ENCODE data around the gene VPS37D.

The VPS37D gene

DNA sequence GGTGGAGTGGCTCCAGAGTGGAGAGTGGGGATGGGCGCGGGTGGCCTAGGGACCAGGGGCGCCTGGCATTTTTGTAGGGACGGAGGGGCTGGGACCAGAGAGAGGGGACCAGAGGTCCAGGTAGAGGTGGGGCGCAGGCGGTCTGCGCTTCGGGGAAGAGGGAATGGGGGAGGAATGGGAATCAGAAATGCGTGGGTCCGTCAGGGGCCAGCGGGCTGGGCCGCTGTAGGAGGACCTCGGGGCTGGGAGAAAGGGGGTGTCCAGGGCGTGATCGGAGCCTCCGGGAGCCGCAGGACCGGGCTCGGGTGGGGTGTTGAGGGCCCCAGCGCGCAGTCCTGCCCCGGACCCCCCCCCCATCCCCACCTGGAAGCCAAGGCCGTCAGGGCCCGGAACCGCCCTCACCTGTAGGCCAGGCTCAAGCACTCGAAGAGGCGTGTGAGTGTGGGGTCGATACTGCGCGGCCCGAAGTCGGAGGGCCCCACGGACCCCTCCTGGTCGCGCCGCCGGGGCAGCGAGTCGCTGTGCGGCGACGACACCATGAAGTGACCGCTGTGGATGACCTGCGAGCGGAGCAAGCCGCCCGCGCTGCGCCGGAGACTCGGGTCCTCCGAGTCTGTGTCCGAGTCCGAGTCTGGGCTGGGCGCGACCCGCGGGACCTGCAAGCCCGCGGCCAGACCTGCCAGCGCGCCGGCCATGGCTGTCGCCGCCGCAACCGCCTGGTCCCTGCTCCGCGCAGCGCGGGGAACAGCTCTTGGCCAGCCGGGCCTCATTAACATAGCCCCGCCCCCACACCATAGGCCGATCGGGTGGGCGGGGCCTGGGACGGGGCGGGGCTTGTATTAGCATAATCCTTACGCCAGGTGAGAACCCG lies 43.6 kb upstream of the VPS37D start, which contains the start of gene MLXIPL:
TSS of gene MLXIPL (minus strand) at position 725 of the 871 bp plus-strand sequence. CDS start at position 695, 30 bp downstream.
- H3K4me3 ChIP-seq (replicated peaks in 1 of 2; ENCODE audit: low read depth in 2 of 2, low read length in 2 of 2) = peak within 1 kb of the TSS; percentile 23 to 36
- TF ChIP-seq, protein P1, sequence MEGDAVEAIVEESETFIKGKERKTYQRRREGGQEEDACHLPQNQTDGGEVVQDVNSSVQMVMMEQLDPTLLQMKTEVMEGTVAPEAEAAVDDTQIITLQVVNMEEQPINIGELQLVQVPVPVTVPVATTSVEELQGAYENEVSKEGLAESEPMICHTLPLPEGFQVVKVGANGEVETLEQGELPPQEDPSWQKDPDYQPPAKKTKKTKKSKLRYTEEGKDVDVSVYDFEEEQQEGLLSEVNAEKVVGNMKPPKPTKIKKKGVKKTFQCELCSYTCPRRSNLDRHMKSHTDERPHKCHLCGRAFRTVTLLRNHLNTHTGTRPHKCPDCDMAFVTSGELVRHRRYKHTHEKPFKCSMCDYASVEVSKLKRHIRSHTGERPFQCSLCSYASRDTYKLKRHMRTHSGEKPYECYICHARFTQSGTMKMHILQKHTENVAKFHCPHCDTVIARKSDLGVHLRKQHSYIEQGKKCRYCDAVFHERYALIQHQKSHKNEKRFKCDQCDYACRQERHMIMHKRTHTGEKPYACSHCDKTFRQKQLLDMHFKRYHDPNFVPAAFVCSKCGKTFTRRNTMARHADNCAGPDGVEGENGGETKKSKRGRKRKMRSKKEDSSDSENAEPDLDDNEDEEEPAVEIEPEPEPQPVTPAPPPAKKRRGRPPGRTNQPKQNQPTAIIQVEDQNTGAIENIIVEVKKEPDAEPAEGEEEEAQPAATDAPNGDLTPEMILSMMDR (IDR thresholded peaks at IDR 0.05; ENCODE audit: low read depth, low read length) = no peak
- peak; percentile 42 to 46 for DNase-seq (ENCODE audit: low read depth in 2 of 2)

DNA sequence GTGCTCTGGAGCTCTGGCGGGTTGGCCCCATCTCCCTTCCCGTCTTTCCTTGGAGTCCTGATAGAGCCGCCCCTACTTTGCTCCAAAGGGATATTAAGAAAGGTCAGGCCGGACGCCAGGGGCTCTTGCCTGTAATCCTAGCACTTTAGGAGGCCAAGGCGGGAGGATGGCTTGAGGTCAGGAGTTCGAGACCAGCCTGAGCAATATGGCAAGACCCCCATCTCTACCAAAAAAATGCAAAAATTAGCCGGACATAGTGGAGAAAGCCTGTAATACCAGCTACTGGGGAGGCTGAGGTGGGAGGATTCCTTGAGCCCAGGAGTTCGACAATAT lies 43.0 kb upstream of the VPS37D start:
- TF ChIP-seq, protein P1 (IDR thresholded peaks at IDR 0.05; ENCODE audit: low read depth, low read length) = no peak
- H3K4me3 ChIP-seq (replicated peaks in 1 of 2; ENCODE audit: low read depth in 2 of 2, low read length in 2 of 2) = no peak overlapping the region
- no peak for DNase-seq (ENCODE audit: low read depth in 2 of 2)

DNA sequence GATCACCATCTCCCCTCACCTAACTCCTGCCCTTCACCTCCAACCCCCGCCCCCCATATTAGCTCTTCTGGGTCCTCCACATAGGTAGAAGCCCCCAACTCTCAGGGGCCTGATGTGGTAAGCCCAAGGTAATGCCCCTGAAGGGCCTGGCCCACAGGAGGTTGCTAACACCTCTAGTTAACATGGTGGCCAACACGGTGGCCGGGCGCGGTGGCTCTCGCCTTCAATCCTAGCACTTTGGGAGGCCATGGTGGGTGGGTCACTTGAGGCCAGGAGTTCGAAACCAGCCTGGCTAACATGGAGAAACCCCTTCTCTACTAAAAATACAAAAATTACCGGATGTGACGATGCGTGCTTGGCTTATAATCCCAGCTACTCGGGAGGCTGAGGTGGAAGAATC lies 42.4 kb upstream of the VPS37D start:
- TF ChIP-seq, protein P1 (IDR thresholded peaks at IDR 0.05; ENCODE audit: low read depth, low read length) = no peak
- no peak overlapping the region for H3K4me3 ChIP-seq (replicated peaks in 1 of 2; ENCODE audit: low read depth in 2 of 2, low read length in 2 of 2)
- no peak for DNase-seq (ENCODE audit: low read depth in 2 of 2)

DNA sequence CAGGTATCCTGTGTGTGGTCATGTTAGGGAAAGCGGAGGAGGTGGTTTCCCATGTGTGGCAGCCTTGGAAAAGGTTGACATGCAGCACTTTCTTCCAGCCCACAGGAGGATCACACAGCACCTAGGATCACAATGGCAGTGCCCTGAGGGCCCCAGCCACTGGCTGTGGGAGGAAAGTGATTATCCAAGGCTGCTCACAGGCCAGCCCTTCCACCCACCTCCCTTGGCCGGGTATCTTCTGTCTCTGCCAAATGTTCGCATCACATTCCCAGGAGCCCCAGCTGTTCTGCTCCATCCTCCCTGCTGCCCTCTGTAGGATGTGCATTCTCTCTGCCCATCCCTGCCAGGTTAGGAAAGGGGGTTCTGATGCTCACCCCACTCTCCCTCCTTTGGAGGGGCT lies 40.8 kb upstream of the VPS37D start:
- no peak overlapping the region for H3K4me3 ChIP-seq (replicated peaks in 1 of 2; ENCODE audit: low read depth in 2 of 2, low read length in 2 of 2)
- TF ChIP-seq, protein P1 (IDR thresholded peaks at IDR 0.05; ENCODE audit: low read depth, low read length) = no peak
- peak; percentile 10 to 41 for DNase-seq (ENCODE audit: low read depth in 2 of 2)

DNA sequence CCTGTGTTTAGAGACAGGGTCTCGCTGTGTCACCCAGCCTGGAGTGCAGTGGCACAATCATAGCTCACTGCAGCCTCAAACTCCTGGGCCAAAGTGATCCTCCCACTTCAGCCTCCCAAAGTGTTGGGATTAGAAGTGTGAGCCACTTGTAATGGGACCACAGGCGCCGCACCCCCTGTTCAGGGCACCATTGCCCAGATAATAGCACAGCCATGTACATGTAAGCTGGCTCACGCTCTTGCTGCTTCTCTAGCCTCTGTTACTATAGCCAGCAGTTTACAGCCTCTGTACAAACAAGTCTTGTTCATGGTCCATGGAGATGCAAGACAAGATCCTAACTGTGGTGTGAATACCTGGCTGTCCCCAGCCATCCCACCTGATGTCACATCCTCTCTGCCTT lies 39.1 kb upstream of the VPS37D start:
- no peak for DNase-seq (ENCODE audit: low read depth in 2 of 2)
- H3K4me3 ChIP-seq (replicated peaks in 1 of 2; ENCODE audit: low read depth in 2 of 2, low read length in 2 of 2) = no peak overlapping the region
- TF ChIP-seq, protein P1 (IDR thresholded peaks at IDR 0.05; ENCODE audit: low read depth, low read length) = no peak

DNA sequence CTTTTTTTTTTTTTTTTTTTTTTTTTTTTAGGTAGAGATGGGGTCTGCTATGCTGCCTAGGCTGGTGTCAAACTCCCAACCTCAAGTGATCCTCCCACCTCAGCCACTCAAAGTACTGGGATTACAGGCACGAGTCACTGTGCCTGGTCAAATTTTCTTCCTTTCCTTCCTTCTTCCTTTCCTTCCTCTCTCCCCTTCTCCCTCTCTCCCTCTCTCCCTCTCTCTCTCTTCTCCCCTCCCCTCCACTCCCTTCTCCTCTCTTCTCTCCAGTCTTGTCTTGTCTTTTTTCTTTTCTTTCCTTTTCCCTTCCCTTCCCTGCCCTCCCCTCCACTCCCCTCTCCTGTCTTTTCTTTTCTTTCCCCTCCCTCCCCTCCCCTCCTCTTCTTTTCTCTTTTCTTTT lies 36.1 kb upstream of the VPS37D start:
- DNase-seq (ENCODE audit: low read depth in 2 of 2) = no peak
- TF ChIP-seq, protein P1 (IDR thresholded peaks at IDR 0.05; ENCODE audit: low read depth, low read length) = no peak
- H3K4me3 ChIP-seq (replicated peaks in 1 of 2; ENCODE audit: low read depth in 2 of 2, low read length in 2 of 2) = no peak overlapping the region
